Omental fat pad (tissue), 4 donors: ENCODE data around the gene CLTB. TPM values are rescaled to one million over a fixed set of nuclear protein-coding genes. Genes with fewer than 3 reads are reported as not detected.
A peak's percentile ranks its signal among the peaks of the same experiment; 100 is the strongest.

ENCODE experiments used
- ATAC-seq: fragments of 150-250 bp; one replicate; pipeline ENCODE4 v1.9.1; 2016; ENCODE audit warnings: mild to moderate bottlenecking, moderate library complexity; ENCODE audit not compliant: low FRiP score
- DNase-seq: peaks from one replicate; pipeline ENCODE4 v3.0.0-alpha.2; 2019; ENCODE audit warnings: low spot score
- small RNA-seq: library from RNA; depleted of rRNA; stranded (forward); fragments of <200 nt; gene quantifications from one replicate; pipeline ENCODE3, GENCODE V24; 2016
- total RNA-seq, 4 donors: library from RNA; depleted of rRNA; stranded (reverse); fragments of >200 nt; gene quantifications; one replicate each; pipeline ENCODE4 v1.1.0, GENCODE V29; 2016
- TF ChIP-seq, protein P1 (sequence below), 3 donors: fragments of 450-650 bp; IDR thresholded peaks; one replicate each; pipeline ENCODE4 v1.5.1; 2016 to 2017; ENCODE audit warnings: antibody characterized with exemption in 3 of 3, mild to moderate bottlenecking in 3 of 3, moderate library complexity in 2 of 3

Gene CLTB
- total RNA-seq, 4 donors from 2014 or later = 119 to 171 (median 128) TPM

DNA sequence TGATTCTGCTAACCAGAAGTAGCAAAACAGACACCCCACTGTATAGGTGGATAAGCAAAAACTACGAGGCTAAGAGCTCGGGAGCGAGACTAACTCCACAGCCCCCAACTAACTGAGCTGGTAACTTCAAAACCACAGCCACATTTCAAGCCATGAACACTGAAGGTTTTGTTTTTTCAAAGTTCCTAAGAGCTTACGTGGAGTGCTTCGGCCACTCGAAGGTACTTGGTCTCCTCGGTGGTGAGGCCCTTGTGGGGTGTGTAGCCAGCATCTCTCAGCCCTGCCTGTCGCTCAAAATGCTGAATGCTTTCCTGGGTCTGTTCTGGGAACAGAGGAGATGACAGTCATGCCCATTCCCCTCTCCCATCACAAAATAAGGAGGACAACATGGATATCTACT lies 65.9 kb downstream of the CLTB start:
- no peak for DNase-seq
- no peak for ATAC-seq
- TF ChIP-seq, protein P1, sequence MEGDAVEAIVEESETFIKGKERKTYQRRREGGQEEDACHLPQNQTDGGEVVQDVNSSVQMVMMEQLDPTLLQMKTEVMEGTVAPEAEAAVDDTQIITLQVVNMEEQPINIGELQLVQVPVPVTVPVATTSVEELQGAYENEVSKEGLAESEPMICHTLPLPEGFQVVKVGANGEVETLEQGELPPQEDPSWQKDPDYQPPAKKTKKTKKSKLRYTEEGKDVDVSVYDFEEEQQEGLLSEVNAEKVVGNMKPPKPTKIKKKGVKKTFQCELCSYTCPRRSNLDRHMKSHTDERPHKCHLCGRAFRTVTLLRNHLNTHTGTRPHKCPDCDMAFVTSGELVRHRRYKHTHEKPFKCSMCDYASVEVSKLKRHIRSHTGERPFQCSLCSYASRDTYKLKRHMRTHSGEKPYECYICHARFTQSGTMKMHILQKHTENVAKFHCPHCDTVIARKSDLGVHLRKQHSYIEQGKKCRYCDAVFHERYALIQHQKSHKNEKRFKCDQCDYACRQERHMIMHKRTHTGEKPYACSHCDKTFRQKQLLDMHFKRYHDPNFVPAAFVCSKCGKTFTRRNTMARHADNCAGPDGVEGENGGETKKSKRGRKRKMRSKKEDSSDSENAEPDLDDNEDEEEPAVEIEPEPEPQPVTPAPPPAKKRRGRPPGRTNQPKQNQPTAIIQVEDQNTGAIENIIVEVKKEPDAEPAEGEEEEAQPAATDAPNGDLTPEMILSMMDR (IDR thresholded peaks at IDR 0.05) = no peak

DNA sequence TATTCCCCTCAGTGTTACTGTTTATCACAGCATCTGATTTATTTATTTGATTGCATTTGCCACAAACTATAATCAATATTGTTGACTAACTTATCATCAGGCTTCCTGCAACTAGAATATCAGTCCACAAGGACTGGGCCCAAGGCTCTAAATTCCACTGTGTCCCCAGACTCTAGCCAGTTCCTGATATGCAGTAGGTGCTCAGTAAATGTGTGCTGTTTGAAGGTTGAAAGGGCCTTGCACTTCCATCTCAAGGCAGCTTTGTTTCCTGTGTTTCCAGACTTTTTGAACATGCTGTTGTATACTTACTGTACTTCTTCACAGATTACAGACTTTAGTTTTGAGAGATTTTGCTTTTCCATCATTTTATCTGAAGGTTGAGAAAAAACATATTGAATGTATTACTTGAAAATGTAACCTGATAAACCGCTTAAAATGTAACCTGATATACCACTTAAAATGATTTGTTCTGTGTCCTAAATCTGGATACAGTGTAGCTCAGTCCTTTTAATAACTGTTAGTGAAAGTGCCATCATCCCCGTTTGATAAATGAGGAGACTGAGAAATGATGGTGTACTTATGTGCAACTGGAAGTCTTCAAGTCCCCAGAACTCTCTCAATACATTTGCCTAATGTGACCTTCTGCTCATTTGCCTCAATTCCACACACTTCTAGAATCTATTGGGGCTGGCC lies 73.4 kb downstream of the CLTB start:
- TF ChIP-seq, protein P1 (IDR thresholded peaks at IDR 0.05) = no peak
- no peak for ATAC-seq
- DNase-seq = no peak

Small RNA genes within 50 kb of the gene (small RNA-seq; reads per million reads assigned to genes)
- gene AC010297.1 (not detected), gene MIR1271 (6.3 reads per million, percentile 82 among the genes with 10 or more reads in this experiment)

Other genes with a start within 250 kb of the CLTB start
- 10 to 100 TPM in 3 of 4 donors, 1 to 10 TPM in 1; 8.3 to 18.0 (median 10.7) TPM for gene SIMC1, start 178.1 kb downstream of the CLTB start, total RNA-seq
- 100 to 1,000 TPM in 1 of 4 donors, 10 to 100 TPM in 3; 77.0 to 103 (median 85.6) TPM for gene KIAA1191, start 54.8 kb downstream of the CLTB start, total RNA-seq
- 10 to 100 TPM in 1 of 4 donors, 1 to 10 TPM in 3; 4.2 to 12.1 (median 6.7) TPM for gene ARL10, start 51.1 kb downstream of the CLTB start, total RNA-seq
- gene NOP16, start 27.9 kb downstream of the CLTB start, total RNA-seq = 10 to 100 TPM in 3 of 4 donors, 1 to 10 TPM in 1; 6.1 to 84.7 (median 24.3) TPM
- gene HIGD2A, start 27.8 kb downstream of the CLTB start, total RNA-seq = 100 to 1,000 TPM; 105 to 134 (median 116) TPM
- 10 to 100 TPM; 27.6 to 31.1 (median 27.8) TPM for gene FAF2, start 31.8 kb upstream of the CLTB start, total RNA-seq
- 10 to 100 TPM in 3 of 4 donors, 1 to 10 TPM in 1; 7.4 to 24.4 (median 10.8) TPM for gene RNF44, start 120.9 kb upstream of the CLTB start, total RNA-seq
- gene CDHR2, start 132.8 kb upstream of the CLTB start, total RNA-seq = not detected
- 1 to 10 TPM in 2 of 4 donors, under 1 TPM in 2; 0.37 to 1.9 (median 0.90) TPM for gene GPRIN1, start 193.6 kb upstream of the CLTB start, total RNA-seq
- not detected for gene SNCB, start 214.0 kb upstream of the CLTB start, total RNA-seq
- gene EIF4E1B, start 214.1 kb upstream of the CLTB start, total RNA-seq = not detected
- gene TSPAN17, start 230.9 kb upstream of the CLTB start, total RNA-seq = 10 to 100 TPM in 3 of 4 donors, 1 to 10 TPM in 1; 8.9 to 16.9 (median 15.1) TPM